Measurements from ENCODE around the gene MEI1.

MEI1 gene

GRCh38 chr22:41842996-41843970 is 144.0 kb downstream of the MEI1 start:
- no peak for FAIRE-seq

- no peak for FAIRE-seq
These were observed 144.7 kb downstream of the MEI1 start for GRCh38 chr22:41844036-41844435.

- FAIRE-seq: no peak
These were observed 145.2 kb downstream of the MEI1 start for GRCh38 chr22:41844513-41844912.

GRCh38 chr22:41845380-41846267 is 146.3 kb downstream of the MEI1 start:
- no peak for FAIRE-seq

- no peak for FAIRE-seq
These were observed 147.1 kb downstream of the MEI1 start for GRCh38 chr22:41846268-41846987.

- no peak for FAIRE-seq
These were observed 148.0 kb downstream of the MEI1 start for GRCh38 chr22:41847300-41847699.

GRCh38 chr22:41848468-41848867 is 149.2 kb downstream of the MEI1 start:
- no peak for FAIRE-seq
